NCI-H146 treated with DMSO at 0.1 percent for 48 hours (cell line): ENCODE measurements around the gene UMAD1.
"Not testable (repeated sequence)": the region's sequence is repeated elsewhere in the genome, so short reads cannot be mapped to it uniquely, and the experiment has no call there.

Experiments
- DNase-seq: peaks from one replicate; lab custom pipeline; 2025; ENCODE audit not compliant: unreplicated experiment; lab: John Stamatoyannopoulos, UW

UMAD1 gene

DNA sequence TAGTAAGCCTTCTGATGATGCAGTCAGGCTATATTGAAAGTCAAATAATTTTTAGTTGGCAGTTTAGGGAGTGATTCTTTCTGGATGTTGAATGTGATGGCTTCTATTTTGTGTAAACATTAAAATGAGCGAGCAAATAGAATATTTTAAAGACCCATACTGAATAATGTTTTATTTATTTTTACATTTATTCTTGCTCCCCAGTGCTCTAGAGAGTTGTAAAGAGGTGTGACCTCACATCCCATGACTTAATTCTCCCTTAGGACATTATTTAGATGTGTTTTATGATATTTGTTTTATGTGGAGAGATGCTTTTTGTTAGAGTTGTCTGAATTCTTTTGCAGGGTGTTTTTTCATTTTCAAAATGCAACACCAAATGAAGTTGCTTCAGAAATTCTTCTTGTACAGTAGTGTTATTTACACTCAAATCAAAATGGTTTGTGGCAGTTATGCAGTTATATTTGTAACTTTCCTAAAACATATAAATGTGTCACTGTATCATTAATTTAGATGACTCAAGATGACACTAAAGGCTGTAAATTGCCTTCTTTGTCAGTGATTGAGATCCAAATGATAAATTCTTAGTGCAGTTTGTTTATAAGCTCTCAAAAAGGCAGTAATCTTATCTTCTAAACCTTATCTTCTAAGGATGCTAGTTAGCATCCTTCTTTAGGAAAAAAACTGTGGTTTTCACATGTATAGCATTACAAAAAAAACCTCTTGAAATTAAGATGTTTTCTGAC, 12.4 kb downstream of the UMAD1 start:
- no peak for DNase-seq

DNA sequence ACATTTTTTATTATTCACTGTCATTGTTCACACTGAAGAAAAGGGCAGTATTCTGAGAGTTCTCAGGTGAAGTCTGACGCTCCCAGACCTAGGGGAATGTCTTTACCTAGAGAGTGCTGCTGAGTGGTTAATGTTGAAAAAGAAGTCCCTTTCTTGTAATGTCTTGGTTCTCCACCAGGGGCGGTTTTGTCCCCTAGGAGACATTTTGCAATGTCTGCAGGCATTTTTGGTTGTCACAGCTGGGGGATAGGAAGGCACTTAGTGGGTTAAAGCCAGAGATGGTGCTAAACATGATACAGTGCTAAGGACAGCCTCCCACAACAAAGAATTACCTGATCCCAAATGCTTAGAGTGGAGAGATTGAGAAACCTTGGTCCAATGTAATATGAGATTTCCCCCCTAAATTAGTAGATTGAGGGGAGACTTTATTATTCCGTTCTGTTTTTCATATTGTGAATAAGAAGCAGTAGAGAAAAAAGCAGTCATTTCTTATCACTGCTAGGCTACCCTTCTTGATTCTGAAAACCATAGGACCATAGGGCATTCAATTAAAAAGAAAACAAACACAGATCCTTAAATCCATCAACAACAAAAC, 13.1 kb downstream of the UMAD1 start:
- DNase-seq, result no peak

DNA sequence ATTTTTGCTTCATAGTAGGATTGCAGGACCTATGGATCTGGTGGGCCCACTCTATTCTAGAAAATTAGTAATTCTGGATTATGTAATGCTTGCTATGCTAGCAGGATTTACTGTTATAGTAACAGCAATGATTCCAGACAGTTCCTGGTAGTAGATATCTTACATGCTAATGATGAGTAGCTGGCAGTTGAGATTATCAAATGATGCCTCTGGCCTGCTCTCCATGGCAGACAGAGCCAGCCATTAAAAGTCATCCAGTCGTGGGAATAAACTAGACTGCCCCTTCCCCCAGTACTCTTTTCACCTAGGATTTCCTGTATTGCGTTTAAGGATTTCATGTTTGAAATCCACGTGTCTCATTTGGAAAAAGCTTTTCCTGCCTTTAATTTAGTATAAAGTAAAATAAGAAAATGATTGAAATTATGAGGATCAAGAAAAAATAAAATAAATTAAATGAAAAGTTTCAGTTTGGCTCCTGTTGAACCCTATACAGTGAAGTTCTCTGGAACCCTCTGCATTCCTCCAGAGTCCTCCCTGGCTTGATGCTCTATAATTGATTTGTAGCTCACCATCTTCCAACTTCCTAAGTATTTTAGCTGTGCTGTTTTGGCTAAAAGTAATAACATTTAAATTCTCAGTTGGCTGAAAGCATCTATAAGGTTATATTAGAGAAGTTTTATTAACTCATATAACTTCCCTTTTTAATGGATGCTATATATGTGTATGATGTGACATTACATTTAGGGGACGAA, 14.6 kb downstream of the UMAD1 start:
- no peak for DNase-seq

DNA sequence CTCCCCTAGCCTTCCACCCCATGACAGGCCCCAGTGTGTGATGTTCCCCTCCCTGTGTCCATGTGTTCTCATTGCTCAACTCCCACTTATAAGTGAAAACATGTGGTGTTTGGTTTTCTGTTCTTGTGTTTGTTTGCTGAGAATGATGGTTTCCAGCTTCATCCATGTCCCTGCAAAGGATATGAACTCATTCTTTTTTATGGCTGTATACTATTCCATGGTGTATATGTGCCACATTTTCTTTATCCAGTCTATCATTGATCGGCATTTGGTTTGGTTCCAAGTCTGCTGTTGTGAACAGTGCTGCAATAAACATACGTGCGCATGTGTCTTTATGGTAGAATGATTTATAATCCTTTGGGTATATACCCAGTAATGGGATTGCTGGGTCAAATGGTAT, 15.9 kb downstream of the UMAD1 start:
- not testable (repeated sequence) for DNase-seq

DNA sequence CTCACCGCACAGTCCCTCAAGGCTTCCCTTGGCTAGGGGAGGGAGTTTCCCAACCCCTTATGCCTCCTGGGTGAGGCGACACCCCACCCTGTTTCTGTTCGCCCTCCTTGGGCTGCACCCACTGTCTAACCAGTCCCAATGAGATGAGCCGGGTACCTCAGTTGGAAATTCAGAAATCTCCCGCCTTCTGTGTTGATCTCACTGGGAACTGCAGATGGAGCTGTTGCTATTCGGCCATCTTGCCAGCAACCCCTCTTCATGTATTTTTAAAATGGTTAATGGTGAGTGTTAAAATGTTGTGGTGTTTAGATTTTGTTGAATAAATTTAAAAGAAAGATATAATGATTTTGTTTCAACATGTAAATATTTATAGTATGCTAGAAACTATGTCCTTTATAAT, 22.0 kb downstream of the UMAD1 start:
- DNase-seq, result no peak

DNA sequence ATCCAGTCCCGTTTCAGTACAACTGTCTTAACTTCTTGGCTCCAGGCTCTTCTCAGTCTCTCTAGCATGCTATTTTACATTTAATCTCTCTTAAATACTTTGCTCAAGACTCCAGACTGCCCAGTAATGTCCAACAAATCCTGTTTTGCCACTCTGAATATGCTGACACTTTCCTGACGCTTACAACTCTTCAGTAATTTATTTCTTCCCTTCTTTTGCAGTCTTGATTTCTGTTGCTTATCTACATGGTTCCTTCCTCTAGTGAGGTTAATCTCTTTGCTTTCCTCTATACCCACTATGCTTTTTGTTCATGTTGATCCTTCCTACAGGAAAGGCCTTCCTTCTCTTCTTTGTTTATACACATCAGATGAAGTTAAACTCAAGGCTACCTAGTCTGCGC, 23.7 kb downstream of the UMAD1 start:
- DNase-seq, result no peak

DNA sequence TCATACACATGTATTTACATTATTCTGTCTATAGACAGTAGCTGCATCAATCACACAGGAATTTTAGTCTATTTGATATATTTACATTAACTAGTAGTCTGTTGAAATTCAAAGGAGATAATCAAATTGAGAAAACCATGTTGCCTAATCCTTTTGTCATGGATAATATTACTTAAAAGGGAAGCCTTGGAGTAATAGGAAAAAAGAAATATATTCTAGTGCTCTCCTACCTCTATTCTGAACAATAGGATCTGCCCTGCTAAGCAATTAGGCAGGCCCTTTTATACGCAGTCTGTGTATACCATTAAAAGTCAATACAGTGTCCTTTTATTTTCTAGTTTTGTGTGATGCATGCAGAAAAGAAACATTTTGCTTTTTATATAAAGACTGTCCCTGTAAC, 24.5 kb downstream of the UMAD1 start:
- no peak for DNase-seq

DNA sequence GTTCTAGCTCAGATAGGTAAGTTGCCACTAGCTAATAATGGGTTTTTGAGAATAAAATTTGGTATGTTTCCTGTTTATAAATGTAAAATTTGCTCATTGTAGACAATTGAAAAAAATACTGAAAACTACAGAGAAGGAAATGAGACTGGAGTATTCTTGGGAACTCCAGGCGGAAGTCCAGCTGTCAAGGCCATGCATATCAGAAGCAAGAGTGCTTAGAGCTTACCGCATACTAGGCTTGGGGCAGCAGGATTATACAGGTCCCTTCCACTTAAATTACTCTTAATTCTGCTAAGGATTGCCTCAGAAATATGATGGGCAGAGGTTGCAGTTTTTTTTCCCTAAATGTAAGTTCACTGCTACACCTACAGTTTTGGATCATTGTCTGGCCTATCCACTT, 26.6 kb downstream of the UMAD1 start:
- DNase-seq, result no peak

DNA sequence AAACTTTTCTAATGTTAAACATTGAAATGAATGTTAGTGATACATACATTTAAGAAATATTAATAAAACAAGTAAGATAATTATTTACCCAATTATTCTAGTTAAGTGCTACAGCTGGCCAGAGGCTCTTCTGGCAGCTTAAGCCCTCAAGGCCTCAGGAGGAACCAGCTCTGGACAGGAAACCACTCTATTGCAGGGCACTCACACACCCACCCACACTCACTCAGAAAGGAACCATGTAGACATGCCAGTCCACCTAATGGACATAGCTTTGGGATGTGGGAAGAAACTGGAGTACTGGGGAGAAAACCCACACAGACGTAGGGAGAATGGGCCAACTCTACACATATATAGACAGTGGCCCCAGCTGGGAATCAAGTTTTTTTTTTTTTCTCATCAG, 28.2 kb downstream of the UMAD1 start:
- DNase-seq, result no peak

DNA sequence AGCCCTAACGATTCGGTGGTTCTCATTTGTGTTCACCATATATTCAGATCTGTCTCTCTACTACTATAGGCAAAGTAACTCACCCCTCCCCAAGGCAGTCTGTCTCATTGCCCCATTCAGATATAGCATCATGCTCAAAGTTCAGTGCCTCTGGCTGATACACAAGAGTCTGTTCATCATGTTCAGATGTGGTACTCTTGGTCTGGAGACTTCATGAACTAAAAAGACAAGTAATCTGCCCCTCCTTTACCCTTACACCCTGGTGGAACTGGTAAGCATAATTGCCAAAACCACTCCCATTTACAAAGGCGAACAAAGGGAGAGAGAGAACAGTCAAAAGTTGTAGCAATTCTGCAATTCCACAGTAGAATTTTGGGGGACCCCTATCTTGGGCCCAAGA, 29.9 kb downstream of the UMAD1 start:
- DNase-seq, result no peak

DNA sequence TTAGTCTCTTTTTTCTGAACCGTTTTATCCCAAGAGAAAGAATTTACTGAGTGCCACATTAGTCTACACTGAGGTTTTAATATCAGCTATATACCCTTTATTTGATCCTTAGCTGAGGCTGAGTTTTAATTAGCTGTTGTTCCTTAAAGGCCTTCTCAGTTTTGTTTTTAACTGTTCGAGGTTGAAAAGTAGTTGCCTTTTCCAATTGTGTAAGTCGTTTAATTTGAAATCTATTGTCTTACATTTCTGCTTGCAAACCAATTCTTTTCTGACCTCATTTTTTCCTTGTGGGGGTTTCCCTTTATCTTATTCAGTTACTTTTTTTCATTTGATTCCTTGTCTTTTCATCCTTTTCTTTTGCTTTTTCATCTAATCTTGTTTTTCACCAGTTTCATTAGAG, 30.8 kb downstream of the UMAD1 start:
- DNase-seq, result no peak

DNA sequence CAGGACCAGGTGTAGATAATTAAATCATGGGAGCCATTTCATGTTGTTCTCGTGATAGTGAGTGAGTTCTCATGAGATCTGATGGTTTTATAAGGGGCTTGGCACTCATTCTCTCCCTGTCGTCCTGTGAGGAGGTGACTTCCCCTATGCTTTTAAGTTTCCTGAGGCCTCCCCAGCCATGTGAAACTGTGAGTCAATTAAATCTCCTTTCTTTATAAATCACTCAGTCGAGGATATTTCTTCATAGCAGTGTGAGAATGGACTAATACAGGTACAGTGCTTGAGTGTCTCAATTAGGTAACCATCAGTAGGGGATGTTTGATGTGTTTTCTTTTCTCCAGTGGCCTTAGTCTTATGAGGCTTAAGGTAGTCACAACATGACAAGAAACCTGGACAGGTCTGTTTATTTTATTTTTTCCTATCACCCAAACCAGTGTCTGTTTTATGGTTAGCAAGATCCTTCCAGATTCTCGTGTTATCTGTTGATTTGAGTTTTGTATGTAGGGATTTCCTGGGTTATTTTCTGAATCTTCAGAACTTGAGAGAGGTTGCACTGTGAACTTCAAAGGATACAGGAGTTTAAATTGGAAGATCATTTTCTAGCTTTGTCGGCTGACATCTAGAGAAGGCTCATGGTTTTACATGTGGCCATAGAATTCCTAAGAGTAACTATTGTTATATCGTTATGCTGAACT, 32.1 kb downstream of the UMAD1 start:
- no peak for DNase-seq

DNA sequence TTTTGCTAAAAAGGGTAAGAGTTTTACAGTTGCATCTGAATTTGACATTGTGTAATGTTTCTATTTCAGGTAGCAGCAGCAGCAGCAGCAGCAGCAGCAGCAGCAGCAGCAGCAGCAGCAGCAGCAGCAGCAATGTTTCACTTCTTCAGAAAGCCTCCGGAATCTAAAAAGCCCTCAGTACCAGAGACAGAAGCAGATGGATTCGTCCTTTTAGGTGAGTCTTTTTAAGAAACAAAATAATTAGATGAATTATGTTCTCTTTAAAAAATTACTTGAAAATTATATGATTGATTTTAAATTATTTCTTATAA, 32.6 kb downstream of the UMAD1 start:
- no peak for DNase-seq

DNA sequence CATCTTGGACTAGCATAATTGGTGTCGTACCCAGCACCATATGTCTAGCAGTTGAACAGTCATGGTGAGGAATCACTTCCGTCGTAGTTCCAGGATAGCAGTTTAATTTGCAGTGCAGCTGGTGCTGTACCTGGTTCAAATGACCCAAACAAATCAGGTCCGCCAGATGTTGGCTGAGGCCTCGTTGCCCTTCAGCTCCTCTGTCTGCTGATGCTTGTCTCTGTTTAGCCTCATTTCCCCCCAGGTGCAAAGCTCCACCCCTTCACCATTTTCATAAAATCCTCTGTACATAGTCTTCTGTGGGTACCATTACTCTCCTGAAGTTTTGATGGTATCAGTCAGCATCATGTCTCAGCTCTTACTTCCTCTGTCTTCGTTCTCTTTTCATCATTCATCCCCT, 35.1 kb downstream of the UMAD1 start:
- DNase-seq, result no peak

DNA sequence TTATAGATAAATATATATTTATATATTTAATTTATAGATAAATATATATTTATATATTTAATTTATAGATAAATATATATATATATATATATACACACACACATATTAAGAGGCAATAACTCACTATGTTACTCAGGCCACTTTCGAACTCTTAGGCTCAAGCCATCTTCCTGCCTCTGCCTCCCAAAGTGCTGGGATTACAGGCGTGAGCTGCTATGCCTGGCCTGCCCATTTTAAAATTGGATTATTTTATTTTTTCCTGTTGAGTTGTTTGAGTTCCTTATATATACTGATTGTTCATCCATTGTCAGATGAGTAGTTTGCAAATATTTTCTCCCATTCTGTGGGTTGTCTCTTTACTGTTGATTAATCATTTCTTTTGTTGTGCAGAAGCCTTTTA, 39.1 kb downstream of the UMAD1 start:
- DNase-seq, result not testable (repeated sequence)

DNA sequence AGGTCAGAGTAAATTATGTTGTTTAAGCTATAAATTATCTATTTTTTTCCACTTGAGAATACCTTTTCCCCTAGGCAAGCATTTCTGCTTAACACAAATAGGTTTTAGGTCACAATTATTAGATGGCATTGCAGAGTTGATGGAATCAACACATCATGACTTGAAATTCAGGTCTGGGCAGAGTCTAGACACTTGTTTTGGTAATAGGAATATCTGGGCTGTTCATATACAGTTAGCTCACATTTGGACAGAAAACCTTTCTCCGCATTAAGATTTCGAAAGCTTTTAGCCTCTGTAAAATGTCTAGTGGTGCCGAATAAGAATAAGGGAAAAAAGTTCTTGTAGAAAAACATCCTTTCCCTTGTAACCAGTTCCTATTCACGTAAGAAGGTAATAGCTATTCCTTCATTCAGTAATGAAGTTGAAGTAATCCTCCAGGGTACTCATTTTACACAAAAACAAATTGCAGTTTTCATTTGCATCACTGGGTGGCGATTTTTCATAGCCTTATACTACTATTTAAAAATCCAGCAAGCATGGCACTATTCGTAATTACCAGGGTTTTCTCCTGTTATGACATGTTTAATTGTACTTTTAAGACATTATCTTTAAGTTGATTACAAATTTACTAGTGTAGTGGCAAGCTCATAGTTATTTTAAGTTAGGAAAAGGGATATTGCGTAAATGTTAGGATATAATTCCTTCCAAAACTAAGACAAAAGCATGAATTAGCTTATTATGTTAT, 40.8 kb downstream of the UMAD1 start:
- DNase-seq, result peak; percentile 76

DNA sequence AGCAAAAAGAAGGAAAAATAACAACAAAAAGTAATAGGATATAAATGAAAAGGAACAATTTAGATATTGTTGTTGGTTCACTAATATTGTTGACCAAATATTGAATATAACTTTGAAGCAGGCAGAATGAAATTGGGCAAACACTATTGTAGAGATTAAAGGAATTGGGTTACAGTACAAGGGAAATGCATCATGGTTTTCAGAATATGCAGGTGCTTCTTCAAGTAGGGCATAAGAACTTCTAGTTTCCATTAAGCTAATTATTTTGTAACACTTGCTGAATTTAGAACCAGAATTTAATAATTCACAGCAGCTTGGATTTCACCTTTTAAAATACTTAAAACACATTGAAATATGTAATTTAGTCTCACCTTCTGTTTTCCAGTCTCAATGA, 41.4 kb downstream of the UMAD1 start:
- peak; percentile 45 for DNase-seq

DNA sequence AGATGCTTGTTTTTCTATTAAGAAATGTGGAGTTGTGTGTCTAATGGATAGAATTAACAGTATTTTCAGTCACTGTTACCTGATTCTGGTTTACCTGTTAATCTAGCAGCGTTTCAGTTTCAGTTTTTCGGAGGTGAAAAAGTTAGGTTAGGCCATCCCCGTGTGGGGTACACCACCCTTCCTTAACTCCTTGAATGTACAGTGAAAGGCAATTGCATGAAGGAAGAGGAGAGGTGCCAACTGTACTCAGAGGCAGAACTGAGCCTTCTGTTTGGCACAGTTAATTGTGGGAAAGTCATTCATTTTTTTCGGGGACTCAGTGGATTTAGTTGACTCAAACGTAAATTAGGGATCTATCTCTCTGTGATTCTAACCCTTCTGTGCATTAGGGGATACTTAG, 42.3 kb downstream of the UMAD1 start:
- DNase-seq, result no peak

DNA sequence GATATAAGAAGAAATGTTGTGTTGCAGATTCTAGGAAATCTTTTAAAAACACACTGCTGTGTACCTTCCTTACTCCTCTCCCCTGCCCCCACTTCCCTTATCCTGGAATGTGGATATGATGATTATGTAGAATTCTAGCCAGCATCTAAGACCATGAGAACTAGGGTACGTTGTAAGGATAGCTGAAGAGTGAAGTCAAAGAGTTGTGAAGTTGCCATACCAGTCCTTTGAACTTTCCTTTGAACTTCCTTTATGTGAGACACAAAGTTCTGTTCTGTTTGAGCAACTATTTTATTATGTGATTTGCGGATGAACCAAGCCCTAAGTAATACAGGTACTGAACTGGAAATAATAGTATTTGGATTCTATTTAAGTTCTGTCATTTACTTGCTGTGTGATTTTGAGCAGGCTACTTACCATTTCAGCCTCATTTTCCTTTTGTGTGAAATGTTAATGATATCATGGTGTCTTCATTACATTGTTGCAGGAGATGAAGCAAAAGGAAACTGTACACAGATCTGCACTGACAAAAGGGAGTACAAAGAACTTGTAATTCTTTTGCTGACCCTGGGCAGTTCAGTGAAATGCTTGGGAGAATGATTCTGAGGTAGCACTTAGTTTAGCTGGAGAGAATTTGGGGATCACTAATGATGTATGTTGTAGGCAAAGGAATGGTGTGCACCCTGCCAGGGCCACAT, 46.4 kb downstream of the UMAD1 start:
- DNase-seq, result no peak

DNA sequence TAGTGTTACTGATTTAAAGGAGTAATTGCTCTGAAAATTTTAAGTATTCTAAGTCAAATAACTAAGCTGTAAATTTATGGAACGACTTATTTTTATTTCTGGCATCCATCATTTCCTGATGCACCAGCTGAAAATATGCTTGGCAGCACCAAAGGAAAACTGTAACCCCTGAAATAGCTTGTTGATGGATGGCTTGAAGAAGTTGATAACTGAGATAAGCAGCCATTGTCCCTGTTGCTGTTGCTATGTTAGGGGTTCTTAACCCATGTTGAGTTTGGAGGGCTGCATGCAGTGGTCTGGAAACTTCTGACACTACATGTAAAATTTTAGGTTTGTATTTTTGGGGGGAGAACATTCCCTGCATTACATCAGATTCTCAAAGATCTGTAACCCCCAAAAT, 47.2 kb downstream of the UMAD1 start:
- DNase-seq, result no peak

DNA sequence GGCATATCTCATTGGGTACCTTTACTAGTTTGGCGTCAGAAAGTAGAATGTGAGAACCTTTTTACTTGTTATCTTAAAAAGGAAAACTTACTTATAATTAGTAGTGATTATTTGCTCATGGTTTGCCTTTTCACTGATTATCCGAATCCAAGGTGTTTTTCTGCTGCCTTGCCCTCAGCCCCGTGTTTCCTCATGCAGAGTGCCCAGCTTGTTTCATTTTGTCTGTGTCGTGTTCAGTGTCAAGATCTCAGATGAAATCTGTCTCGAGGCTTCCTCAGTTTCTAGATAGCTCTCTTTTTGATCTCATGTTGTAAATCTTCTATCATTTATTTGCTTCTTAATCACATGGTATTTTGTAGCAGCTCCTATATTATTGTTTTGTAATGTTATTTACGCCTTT, 47.8 kb downstream of the UMAD1 start:
- DNase-seq, result no peak
